ENCODE results near the gene SSR1.

SSR1 gene

DNA sequence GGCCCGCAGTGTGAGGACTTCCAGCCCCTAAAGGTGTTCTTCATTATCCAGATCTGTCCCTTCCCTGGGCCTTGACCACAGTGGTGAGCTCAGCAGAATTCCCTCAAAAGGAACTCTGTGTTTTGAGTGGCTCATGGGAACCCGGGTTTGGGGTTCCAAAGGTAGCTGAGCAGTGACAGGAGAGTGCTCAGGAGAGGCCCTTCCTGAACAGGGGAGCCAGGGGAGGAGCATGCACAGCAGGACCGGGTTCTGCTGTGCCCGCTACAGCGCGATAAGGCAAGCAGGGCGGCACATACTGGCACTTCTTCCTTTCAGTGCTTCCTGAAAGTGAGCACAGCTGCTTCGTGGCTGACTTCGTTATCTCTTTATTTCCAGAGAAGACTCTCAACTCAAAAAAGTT lies 88.3 kb downstream of the SSR1 start:
- no peak for TF ChIP-seq SIN3A (IDR thresholded peaks at IDR 0.05; ENCODE audit: borderline replicate concordance, insufficient read depth, low read length)
- no peak for TF ChIP-seq POLR2AphosphoS5 (IDR thresholded peaks at IDR 0.05; ENCODE audit: low read depth, low read length)
- TF ChIP-seq FOXP2 (optimal IDR thresholded peaks at IDR 0.05; ENCODE audit: borderline replicate concordance, extremely low read depth, extremely low read length, insufficient read depth) = no peak
- TF ChIP-seq, protein P1, sequence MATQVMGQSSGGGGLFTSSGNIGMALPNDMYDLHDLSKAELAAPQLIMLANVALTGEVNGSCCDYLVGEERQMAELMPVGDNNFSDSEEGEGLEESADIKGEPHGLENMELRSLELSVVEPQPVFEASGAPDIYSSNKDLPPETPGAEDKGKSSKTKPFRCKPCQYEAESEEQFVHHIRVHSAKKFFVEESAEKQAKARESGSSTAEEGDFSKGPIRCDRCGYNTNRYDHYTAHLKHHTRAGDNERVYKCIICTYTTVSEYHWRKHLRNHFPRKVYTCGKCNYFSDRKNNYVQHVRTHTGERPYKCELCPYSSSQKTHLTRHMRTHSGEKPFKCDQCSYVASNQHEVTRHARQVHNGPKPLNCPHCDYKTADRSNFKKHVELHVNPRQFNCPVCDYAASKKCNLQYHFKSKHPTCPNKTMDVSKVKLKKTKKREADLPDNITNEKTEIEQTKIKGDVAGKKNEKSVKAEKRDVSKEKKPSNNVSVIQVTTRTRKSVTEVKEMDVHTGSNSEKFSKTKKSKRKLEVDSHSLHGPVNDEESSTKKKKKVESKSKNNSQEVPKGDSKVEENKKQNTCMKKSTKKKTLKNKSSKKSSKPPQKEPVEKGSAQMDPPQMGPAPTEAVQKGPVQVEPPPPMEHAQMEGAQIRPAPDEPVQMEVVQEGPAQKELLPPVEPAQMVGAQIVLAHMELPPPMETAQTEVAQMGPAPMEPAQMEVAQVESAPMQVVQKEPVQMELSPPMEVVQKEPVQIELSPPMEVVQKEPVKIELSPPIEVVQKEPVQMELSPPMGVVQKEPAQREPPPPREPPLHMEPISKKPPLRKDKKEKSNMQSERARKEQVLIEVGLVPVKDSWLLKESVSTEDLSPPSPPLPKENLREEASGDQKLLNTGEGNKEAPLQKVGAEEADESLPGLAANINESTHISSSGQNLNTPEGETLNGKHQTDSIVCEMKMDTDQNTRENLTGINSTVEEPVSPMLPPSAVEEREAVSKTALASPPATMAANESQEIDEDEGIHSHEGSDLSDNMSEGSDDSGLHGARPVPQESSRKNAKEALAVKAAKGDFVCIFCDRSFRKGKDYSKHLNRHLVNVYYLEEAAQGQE (IDR thresholded peaks at IDR 0.05; ENCODE audit: insufficient read depth in 1 of 2, low read depth in 2 of 2, low read length in 2 of 2) = no peak
- no peak for TF ChIP-seq TAF1 (IDR thresholded peaks at IDR 0.05; ENCODE audit: borderline replicate concordance, insufficient read depth, low read length)

DNA sequence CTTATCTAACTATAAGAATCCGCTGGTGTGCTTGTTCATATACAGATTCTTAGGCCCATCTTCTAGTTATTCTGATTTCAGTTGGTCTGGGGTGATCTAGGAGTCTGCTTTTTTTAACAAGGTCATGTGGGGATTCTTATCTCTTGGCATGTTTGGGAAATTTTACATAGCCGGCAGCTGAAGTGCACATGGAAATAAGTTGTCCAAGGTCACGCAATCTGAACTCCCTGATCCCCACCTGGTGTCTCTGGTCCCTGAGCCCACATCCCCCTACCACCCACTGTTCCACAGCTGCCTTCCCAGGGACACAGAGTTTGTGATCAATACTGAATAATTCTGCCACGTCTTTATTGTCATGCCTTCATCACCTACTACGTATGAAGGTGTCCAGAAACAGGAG lies 90.8 kb downstream of the SSR1 start:
- TF ChIP-seq, protein P1 (IDR thresholded peaks at IDR 0.05; ENCODE audit: insufficient read depth in 1 of 2, low read depth in 2 of 2, low read length in 2 of 2) = no peak
- TF ChIP-seq FOXP2 (optimal IDR thresholded peaks at IDR 0.05; ENCODE audit: borderline replicate concordance, extremely low read depth, extremely low read length, insufficient read depth) = no peak
- no peak for TF ChIP-seq POLR2AphosphoS5 (IDR thresholded peaks at IDR 0.05; ENCODE audit: low read depth, low read length)
- no peak for TF ChIP-seq TAF1 (IDR thresholded peaks at IDR 0.05; ENCODE audit: borderline replicate concordance, insufficient read depth, low read length)
- TF ChIP-seq SIN3A (IDR thresholded peaks at IDR 0.05; ENCODE audit: borderline replicate concordance, insufficient read depth, low read length) = no peak

- TF ChIP-seq FOXP2 (optimal IDR thresholded peaks at IDR 0.05; ENCODE audit: borderline replicate concordance, extremely low read depth, extremely low read length, insufficient read depth) (no peak), POLR2AphosphoS5 (IDR thresholded peaks at IDR 0.05; ENCODE audit: low read depth, low read length) (no peak), SIN3A (IDR thresholded peaks at IDR 0.05; ENCODE audit: borderline replicate concordance, insufficient read depth, low read length) (no peak), TAF1 (IDR thresholded peaks at IDR 0.05; ENCODE audit: borderline replicate concordance, insufficient read depth, low read length) (no peak)
- TF ChIP-seq, protein P1 (IDR thresholded peaks at IDR 0.05; ENCODE audit: insufficient read depth in 1 of 2, low read depth in 2 of 2, low read length in 2 of 2) = no peak
Observed at GRCh38 chr6:7219310-7219709, 93.7 kb downstream of the SSR1 start.

DNA sequence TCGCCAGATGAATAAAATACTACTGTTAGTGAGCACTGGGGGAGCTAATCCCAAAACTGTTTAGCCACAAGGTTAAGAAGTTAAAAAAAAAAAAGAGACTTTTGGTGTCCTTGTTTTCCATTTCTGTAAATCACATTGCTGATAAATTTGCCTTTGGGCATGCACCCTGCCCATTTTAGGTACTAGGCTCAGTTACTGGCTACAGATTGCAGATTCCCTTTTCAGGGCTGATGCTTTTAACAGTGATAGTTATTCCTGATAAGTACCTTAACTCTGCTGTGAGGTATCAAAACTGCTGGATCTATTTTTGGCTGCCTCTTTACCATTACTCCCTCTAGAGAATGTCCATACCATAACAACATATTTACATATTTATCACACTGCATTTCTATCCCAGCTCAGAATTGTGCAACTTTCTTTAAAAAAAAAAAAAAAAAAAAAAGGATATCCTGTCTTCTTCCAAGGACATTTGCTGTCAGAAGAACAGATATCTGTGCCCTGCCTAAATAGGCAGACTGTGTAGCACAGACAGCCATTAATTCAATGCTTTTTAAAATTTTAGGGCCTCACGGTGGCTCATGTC lies 94.5 kb downstream of the SSR1 start:
- TF ChIP-seq FOXP2 (optimal IDR thresholded peaks at IDR 0.05; ENCODE audit: borderline replicate concordance, extremely low read depth, extremely low read length, insufficient read depth) = no peak
- TF ChIP-seq, protein P1 (IDR thresholded peaks at IDR 0.05; ENCODE audit: insufficient read depth in 1 of 2, low read depth in 2 of 2, low read length in 2 of 2) = no peak
- no peak for TF ChIP-seq SIN3A (IDR thresholded peaks at IDR 0.05; ENCODE audit: borderline replicate concordance, insufficient read depth, low read length)
- TF ChIP-seq TAF1 (IDR thresholded peaks at IDR 0.05; ENCODE audit: borderline replicate concordance, insufficient read depth, low read length) = no peak
- no peak for TF ChIP-seq POLR2AphosphoS5 (IDR thresholded peaks at IDR 0.05; ENCODE audit: low read depth, low read length)

Data from PFSK-1 (cell line).